Measurements from ENCODE around the gene PSMB7. TPM values are rescaled to one million over a fixed set of nuclear protein-coding genes. Genes with fewer than 3 reads are reported as not detected.

Gene PSMB7
- total RNA-seq, 1 experiment from 2014 or later = 216 TPM

DNA sequence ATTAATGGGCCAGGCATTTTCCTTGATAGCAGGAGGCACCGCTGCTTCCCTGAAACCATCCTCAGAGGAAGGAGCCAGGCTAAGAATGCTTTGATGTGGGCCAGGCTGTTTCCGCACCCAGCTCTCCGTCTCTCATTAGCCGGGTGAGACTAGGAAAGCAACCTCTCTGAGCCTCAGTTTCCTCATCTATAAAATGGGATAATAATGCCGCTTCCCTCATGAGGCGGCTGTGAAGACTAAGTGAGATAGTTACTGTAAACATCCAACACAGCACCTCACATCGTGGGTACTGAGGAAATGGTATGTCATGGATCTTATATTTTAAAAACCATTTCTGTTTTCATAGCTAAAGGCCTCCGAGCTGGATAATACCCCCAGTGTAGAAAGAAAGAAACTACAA is 111.0 kb downstream of the PSMB7 start:
- Mint-ChIP-seq H3K4me1 (ENCODE audit: low read depth, unreplicated experiment) (peaks cover 13% of the 10 kb centered on the region), H3K9me3 (ENCODE audit: unreplicated experiment) (no peaks in the 10 kb centered on the region), H3K36me3 (ENCODE audit: insufficient read depth, unreplicated experiment) (peaks cover 45% of the 10 kb centered on the region), H3K27me3 (ENCODE audit: insufficient read depth, unreplicated experiment) (no peaks in the 10 kb centered on the region), H3K27ac (ENCODE audit: unreplicated experiment) (no peak overlapping the region), H3K4me3 (ENCODE audit: unreplicated experiment) (no peak overlapping the region)
- Histone ChIP-seq H3K36me3 (ENCODE audit: control insufficient read depth, insufficient read depth, low read length) (no peaks in the 10 kb centered on the region; the same call in 1 of the 2 replicates), H3K4me3 (ENCODE audit: low read depth, low read length) (no peak overlapping the region), H3K27me3 (replicated peaks; ENCODE audit: control insufficient read depth, insufficient read depth, low read length) (no peaks in the 10 kb centered on the region), H3K4me1 (peaks cover 22% of the 10 kb centered on the region), H3K9me3 (no peaks in the 10 kb centered on the region)
- ChIA-PET CTCF (interaction anchor here (1.3 kb wide), 1 partner anchor 170 kb away, joined by 3 read pairs; no protein-coding TSS in a partner anchor), POLR2A (no interaction called here)
- BruUV-seq (replicated peaks) = no TSS peak
- DNase-seq = no peak
- TF ChIP-seq, protein P1, sequence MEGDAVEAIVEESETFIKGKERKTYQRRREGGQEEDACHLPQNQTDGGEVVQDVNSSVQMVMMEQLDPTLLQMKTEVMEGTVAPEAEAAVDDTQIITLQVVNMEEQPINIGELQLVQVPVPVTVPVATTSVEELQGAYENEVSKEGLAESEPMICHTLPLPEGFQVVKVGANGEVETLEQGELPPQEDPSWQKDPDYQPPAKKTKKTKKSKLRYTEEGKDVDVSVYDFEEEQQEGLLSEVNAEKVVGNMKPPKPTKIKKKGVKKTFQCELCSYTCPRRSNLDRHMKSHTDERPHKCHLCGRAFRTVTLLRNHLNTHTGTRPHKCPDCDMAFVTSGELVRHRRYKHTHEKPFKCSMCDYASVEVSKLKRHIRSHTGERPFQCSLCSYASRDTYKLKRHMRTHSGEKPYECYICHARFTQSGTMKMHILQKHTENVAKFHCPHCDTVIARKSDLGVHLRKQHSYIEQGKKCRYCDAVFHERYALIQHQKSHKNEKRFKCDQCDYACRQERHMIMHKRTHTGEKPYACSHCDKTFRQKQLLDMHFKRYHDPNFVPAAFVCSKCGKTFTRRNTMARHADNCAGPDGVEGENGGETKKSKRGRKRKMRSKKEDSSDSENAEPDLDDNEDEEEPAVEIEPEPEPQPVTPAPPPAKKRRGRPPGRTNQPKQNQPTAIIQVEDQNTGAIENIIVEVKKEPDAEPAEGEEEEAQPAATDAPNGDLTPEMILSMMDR (IDR thresholded peaks at IDR 0.05; ENCODE audit: insufficient read depth in 1 of 2, low read depth in 1 of 2, low read length in 1 of 2, severe bottlenecking in 1 of 2, unreplicated experiment in 1 of 2) = no peak
- intact Hi-C loops (cut with micrococcal nuclease; ENCODE audit: unreplicated experiment) = no loop called here

DNA sequence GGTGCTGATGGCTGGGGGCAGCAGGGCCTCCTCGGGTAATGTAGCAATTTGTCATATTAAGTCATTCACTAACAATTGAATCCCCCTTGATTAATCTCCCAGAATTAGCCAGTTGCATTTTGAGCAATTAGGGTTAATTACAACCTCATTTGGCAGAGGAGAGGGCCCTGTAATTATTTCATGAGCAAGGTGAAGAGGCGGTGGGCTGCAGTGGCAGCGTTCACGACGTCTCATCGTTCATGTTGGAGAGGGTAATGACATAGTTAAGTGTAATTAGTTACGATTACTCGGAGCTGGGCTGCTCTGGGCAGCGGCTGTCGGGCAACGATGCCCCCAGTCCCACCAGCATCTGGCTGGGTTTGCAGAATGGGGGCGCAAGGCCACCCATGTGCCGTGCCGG is 111.5 kb downstream of the PSMB7 start:
- TF ChIP-seq, protein P1 (IDR thresholded peaks at IDR 0.05; ENCODE audit: insufficient read depth in 1 of 2, low read depth in 1 of 2, low read length in 1 of 2, severe bottlenecking in 1 of 2, unreplicated experiment in 1 of 2) = no peak
- Mint-ChIP-seq H3K27me3 (ENCODE audit: insufficient read depth, unreplicated experiment) (no peaks in the 10 kb centered on the region), H3K9me3 (ENCODE audit: unreplicated experiment) (no peaks in the 10 kb centered on the region), H3K27ac (ENCODE audit: unreplicated experiment) (no peak overlapping the region), H3K4me3 (ENCODE audit: unreplicated experiment) (no peak overlapping the region), H3K4me1 (ENCODE audit: low read depth, unreplicated experiment) (peaks cover 16% of the 10 kb centered on the region), H3K36me3 (ENCODE audit: insufficient read depth, unreplicated experiment) (peaks cover 46% of the 10 kb centered on the region)
- ChIA-PET POLR2A (no interaction called here), CTCF (interaction anchor here (1.3 kb wide), 1 partner anchor 170 kb away, joined by 3 read pairs; no protein-coding TSS in a partner anchor)
- no TSS peak for BruUV-seq (replicated peaks)
- no peaks in the 10 kb centered on the region for H3K9me3 ChIP-seq
- intact Hi-C loops (cut with micrococcal nuclease; ENCODE audit: unreplicated experiment) = no loop called here
- H3K4me3 ChIP-seq (ENCODE audit: low read depth, low read length) = no peak overlapping the region
- no peaks in the 10 kb centered on the region; the same call in 1 of the 2 replicates for H3K36me3 ChIP-seq (ENCODE audit: control insufficient read depth, insufficient read depth, low read length)
- H3K4me1 ChIP-seq = peaks cover 22% of the 10 kb centered on the region
- H3K27me3 ChIP-seq (replicated peaks; ENCODE audit: control insufficient read depth, insufficient read depth, low read length) = no peaks in the 10 kb centered on the region
- no peak for DNase-seq

Other genes with a start within 250 kb of the PSMB7 start
- gene NEK6, start 157.5 kb downstream of the PSMB7 start, total RNA-seq (2022) = 56.6 and 66.6 TPM in 2 replicates
- gene ADGRD2, start 35.0 kb upstream of the PSMB7 start, total RNA-seq (2022) = not detected in 2 replicates
- gene NR5A1, start 92.0 kb upstream of the PSMB7 start, total RNA-seq (2022) = 0.09 TPM in 1 of 2 replicates, not detected in the other